ENCODE results near the gene SOS2.

DNA sequence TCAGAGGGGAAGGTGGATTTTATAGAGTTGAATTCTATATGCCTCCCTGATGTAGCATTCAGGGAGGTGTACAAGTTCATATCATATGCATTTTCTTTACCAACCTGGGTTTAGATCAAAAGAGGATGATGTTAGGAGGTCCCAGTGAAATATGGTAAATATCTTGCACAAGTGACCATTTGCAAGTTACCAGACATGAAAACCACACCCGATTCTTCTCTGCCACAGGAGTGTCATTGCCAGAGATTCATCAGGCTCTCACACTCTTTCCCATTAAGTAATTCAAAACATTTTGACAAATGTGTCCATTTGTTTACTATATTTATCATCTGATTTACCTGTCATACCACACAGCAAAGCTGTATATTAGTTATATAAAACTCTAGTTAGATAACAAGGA lies 159.0 kb downstream of the SOS2 start:
- TF ChIP-seq, protein P1, sequence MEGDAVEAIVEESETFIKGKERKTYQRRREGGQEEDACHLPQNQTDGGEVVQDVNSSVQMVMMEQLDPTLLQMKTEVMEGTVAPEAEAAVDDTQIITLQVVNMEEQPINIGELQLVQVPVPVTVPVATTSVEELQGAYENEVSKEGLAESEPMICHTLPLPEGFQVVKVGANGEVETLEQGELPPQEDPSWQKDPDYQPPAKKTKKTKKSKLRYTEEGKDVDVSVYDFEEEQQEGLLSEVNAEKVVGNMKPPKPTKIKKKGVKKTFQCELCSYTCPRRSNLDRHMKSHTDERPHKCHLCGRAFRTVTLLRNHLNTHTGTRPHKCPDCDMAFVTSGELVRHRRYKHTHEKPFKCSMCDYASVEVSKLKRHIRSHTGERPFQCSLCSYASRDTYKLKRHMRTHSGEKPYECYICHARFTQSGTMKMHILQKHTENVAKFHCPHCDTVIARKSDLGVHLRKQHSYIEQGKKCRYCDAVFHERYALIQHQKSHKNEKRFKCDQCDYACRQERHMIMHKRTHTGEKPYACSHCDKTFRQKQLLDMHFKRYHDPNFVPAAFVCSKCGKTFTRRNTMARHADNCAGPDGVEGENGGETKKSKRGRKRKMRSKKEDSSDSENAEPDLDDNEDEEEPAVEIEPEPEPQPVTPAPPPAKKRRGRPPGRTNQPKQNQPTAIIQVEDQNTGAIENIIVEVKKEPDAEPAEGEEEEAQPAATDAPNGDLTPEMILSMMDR (IDR thresholded peaks at IDR 0.05; ENCODE audit: extremely low read depth in 1 of 2, insufficient read depth in 1 of 2, low read depth in 1 of 2, low read length in 2 of 2) = no peak
- TF ChIP-seq POLR2A (IDR thresholded peaks at IDR 0.05; ENCODE audit: low read depth, low read length) (no peak), EZH2 (IDR thresholded peaks at IDR 0.05; ENCODE audit: borderline replicate concordance, low read depth, low read length, severe bottlenecking) (no peak)
